Retinal pigment epithelial cell (primary cell): Measurements from ENCODE around the gene IL11RA.

Experiments
- DNase-seq: peaks from one replicate; pipeline ENCODE4 v3.0.0-alpha.2; 2010; ENCODE audit warnings: low read depth
- H3K4me3 ChIP-seq: 2 replicates; pipeline ENCODE4 v1.5.1; 2011; ENCODE audit warnings: mild to moderate bottlenecking, low read length, control low read depth, moderate library complexity
- CTCF ChIP-seq: conservative IDR thresholded peaks from 2 replicates; pipeline ENCODE4 v1.5.1; 2011; ENCODE audit warnings: low read depth, low read length, control low read depth, inconsistent platforms

The IL11RA gene

GRCh38 chr9:34611251-34611810 lies 40.7 kb upstream of the IL11RA start:
- no peak for TF ChIP-seq CTCF
- no peak for DNase-seq
- H3K4me3 ChIP-seq = peak overlapping the region; percentile 88

GRCh38 chr9:34611811-34612787 lies 39.9 kb upstream of the IL11RA start, which contains the start of gene RPP25L:
TSS of gene RPP25L (minus strand) at chr9:34612097. CDS start at chr9:34611296, 801 bp downstream.
- no peak for DNase-seq
- no peak for TF ChIP-seq CTCF
- H3K4me3 ChIP-seq = peak within 1 kb of the TSS; percentile 88

DNA sequence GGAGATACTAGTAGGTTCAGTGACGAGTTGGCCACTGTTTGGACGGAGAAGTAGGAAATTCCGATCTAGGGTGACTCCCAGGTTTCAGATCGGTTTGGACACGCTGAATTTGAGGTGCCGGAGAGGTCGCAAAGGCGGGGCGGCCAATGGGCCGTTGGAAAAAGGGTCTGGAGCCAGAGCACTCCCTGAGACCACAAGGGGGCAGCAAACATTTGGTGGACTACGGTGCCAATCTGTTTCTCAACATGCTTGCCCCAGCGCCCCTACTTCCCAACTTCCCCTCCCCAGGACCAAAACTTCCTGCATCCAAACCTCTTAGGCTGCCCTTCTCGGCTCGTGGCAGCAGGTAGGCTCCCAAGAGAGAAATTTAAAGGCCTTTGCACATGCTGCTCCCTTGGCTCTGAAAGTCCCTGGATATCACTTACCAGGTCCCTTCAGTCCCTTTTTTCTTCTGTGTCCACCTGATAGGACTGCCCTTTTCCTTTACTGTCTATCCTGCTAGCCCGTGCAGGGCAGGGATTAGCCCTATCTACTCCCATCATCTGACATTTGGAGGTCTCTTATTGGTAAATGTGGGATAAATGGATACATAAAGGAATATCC lies 39.1 kb upstream of the IL11RA start:
- H3K4me3 ChIP-seq = peak overlapping the region; percentile 88
- peak; percentile 29 for DNase-seq

GRCh38 chr9:34615132-34615531 lies 36.9 kb upstream of the IL11RA start:
- no peak for TF ChIP-seq CTCF
- H3K4me3 ChIP-seq = no peak overlapping the region
- no peak for DNase-seq

More for the DNA sequence above, 39.1 kb upstream of the IL11RA start:
- TF ChIP-seq CTCF = peak; percentile 88

DNA sequence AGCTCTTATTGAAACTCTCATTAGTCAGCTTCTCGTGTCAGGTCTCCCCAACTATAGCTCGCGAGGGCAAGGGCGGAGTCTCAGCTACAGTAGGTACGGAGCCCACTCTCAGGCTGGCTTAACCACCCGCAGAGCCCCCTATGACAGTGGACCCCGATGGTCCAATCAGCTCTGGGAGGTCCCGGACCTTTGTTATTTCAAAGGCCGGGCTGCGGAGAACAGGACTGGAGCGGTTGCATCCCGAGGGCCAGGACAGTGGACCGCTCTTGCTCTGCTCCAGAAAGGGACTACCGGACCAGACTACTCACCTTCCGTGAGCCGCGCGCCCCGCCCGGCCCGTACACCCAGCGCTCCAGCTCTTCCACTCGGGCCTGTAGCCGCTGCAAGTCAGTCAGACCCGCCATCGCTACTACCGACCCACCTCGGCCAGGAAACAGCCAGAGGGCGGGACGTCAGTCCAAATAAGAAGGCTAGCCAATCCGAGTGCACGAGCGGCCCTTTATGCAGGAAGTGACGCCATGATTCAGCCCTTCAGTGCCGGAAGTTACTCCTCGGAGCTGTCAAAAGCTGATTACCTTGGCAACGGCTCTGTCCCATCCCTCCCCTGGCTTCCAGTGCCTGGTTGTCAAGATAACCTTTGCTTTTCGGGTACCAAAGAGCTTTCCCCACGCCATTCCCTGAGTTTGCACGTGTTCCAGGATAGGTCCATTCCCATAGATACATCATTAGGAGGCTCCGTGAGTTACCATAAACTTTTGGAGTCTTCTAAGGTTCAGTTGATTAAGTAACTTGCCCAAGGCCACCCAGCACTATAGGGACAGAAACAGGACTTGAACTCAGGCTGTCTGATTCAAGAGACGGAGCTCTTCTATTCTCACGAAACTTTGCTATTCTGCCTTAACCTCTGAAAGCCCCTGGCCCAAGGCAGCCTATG lies 31.7 kb upstream of the IL11RA start, which contains the start of gene DCTN3:
DCTN3 (minus strand) TSS at position 435 of the 934 bp plus-strand sequence; CDS start at position 404, 31 bp downstream.
- H3K4me3 ChIP-seq = peak within 1 kb of the TSS; percentile 94
- no peak for TF ChIP-seq CTCF
- DNase-seq = peak; percentile 78

DNA sequence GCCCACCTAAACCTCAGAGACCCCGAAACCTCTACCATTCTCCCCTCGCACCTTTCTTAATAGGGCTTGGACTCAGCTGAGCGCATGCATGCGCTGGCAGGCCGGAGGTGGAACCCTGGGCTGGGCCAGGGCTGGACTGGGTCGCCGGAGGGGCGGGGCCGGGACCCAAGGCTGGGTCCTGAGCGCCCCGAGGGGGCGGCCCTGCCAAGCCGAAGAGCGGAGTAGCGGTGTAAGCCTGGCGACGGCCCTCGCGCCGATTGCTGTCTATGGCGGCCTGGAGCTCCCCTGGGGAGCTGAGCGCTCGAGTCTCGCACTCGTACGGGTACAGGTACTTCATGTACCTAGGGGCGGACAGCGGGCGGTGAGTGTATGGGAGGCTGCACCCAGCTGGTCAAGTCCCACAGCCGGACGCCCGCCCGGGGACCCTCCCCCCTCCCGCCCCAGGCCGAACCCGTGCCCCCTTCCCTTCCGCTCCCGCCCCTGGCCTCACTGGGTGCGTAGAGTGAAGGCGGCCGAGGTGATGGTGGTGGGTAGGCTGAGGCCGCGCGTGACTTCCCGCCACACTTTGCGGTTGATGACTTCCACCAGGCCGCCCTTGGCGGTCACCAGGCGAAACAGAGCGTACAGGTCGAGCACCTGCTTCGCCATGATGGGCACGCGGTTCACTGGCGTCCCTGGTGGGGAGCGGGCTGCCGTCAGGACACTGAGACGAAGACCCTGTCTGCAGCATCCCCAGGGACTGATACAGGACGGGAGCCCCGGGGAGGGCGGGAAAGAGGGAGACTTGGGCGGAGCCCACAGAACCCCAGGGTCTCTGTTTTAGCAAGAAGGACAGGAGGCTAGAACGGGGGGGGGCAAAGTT lies 28.4 kb upstream of the IL11RA start:
- DNase-seq = no peak
- no peak for TF ChIP-seq CTCF
- H3K4me3 ChIP-seq = no peak overlapping the region
